GM20431 (cell line): ENCODE results near the gene IL15RA.
"Not testable (repeated sequence)": the region's sequence is repeated elsewhere in the genome, so short reads cannot be mapped to it uniquely, and the experiment has no call there.

Source experiments
- in situ Hi-C: fragments of 300-500 bp; cut with MseI, MboI; formaldehyde crosslinking; loops from one replicate; pipeline ENCODE4 v1.15.0; 2020; ENCODE audit warnings: low sequenced_read_pairs; ENCODE audit not compliant: unreplicated experiment

IL15RA gene

DNA sequence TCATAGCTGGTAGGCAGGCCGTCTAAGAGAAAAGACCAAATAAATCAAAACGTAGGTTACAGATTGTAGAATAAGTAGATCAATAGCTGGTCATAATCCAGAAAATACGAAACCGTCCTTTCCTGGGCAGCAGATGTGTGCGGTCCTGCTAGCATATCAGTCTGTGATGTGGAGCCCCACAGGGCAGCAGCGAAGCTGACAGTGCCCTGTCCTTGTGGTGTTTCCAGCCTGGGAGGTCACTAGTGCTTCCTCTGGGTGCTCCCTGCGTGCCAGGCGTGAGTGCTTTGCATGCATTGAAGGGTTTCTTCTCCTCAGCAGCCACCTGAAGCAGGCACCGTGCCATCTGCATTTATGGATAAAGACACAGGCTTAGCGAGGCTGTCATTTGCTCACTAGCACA lies 41.7 kb downstream of the IL15RA start:
- in situ Hi-C loops: no loop called here

DNA sequence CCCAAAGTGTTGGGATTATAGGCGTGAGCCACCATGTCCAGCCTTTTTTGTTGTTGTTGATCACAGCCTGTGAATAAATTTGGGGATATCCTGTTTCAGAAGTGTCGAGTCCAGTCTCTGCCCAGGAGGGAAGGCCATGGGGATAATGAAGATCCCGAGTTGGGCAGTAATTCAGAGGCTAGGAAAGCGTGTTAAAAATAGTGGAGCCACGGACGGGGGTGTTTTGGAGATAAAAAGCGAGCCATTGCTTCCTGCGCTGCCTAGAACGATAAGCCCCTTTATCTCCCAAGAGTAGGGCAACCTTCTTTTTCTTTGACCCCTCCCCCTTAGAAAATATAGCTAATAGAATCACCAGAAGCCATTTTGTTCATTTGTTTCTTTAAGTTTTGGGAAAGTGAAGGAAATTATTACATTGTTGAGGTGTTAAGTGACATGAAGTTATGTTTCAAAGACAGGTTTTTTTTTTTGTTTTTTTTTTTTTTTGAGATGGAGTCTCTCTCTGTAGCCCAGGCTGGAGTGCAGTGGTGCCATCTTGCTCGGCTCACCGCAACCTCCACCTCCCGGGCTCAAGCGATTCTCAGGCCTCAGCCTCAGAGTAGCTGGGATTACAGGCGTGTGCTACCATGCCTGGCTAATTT lies 43.3 kb downstream of the IL15RA start:
- in situ Hi-C loops: no loop called here

DNA sequence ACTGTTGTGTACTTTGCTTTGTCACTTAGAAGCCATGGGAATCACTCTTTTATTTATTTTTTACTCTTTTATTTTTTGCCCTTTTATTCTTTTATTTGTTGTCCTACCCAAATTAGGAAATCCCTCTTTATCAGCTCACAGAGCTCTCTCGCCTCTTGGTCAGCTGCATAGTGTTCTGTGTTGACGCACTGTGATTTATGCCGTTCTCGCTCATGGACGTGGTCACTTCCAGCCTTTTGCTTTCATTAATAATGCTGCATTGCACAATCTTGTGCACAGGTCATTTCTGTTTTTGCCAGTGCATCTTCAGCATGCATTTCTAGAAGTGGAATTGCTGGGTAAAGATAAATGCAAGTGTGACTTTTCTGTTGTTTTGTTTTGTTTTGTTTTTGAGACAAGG lies 45.0 kb downstream of the IL15RA start:
- in situ Hi-C loops: no loop called here

DNA sequence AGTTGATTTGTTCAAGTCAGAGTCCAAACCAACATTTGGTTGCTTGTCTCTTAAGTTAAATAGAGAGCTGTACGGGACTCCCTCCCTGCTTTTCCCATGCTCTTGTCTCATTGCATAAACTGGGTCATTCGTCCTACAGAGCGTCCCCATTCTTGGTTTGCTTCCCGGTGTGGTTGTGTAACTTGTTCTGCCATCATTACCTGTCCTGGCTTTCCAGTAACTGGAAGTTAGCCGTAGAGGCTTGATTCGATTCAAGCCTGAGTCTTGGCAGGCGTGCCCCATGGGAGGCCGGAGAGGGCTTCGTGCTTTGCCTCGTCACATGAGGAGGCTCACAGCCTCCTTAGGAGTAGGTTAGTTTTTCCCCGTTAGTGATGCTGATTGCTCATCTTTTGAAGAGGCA lies 47.1 kb downstream of the IL15RA start:
- in situ Hi-C loops: no loop called here

DNA sequence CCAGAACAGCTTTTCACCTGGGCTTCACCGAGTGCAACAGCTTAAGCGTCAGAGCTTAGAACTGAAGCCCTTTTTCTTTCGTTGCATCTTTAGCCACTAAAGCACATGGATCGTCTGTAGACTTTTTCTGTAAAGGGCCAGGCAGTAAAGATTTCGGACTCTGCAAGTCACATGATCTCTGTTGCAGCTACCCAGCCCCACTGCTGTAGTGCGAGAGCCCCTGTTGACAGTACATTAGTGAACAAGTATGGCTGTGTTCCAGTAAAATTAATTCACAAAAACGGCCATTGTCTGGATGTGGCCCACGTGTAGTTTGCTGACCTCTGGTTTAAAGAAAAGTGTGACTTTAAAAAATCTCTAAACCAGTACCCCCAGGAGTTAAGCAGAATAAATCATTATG lies 47.9 kb downstream of the IL15RA start:
- in situ Hi-C loops: no loop called here

DNA sequence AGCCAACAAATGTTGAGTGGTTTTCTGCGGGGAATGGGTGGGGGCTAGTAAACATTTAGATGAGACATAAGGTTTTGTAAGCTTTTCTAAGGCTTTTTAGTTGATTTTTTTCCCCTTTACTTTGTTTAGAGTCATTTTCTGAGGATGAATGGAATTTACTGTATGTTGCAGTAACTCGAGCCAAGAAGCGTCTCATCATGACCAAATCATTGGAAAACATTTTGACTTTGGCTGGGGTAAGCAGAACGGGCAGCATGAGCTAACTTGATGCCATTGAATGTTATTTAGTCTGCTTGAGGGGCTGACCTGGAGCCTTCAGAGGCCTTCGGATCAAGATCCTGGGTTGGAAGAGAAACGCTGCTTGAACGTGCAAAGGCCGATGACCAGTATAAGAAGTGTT lies 50.0 kb downstream of the IL15RA start:
- in situ Hi-C loops: no loop called here

DNA sequence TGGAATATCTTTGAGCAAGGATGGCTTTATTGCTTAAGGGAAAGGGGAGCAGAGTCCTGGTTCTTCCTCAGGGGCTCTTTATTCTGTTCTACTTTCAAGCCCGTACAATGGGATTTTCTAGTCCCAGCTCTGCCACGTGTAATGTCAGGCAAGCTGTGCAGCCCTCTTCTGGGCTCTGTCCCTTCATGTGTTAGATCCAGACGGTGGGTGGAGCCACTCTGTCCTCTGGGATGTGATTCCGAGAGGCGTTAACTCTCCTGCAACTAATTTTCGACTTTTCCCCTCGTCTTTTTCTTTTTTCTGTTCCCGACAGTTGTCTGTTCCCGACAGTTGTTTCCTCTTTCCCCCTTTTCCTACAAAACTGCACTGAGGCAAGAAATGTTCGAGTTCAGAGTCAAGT lies 52.5 kb downstream of the IL15RA start:
- in situ Hi-C loops: no loop called here

DNA sequence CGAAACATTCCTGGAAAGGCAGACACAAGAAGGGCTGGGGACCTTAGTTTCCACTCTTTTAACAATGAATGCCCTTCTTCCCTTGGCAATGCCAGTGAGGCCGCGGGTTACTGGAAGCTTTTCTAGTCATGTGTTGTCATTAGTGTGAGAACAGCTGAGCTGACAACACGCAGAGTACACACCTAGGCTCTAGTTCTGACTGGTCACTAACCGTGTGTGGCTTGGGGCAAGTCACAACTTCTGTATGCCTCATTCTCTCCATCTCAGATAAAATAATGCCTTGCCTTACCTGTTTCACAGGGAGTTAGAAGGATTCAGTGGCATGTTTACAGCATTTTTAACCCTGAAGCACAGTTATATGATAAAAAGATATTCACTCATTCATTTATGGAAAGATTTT lies 55.6 kb downstream of the IL15RA start:
- in situ Hi-C loops: no loop called here

DNA sequence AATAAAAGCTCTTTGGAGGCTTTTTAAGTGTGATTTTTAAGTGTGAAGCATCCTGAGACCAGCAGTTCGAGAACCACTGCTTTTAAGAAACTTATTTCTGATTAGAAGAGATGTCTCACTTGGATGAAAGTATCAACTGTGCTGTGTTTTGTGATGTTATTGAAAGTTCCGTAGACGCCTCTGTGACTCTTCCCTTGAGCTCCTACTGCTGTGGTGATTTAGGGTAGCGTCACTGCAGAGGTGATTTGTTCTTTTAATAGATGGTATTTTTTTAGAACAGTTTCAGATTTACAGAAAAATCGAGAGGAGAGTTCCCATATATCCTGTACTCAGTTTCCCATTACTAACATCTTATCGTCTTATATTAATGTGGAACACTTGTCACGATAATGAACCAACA lies 57.8 kb downstream of the IL15RA start:
- in situ Hi-C loops: no loop called here

DNA sequence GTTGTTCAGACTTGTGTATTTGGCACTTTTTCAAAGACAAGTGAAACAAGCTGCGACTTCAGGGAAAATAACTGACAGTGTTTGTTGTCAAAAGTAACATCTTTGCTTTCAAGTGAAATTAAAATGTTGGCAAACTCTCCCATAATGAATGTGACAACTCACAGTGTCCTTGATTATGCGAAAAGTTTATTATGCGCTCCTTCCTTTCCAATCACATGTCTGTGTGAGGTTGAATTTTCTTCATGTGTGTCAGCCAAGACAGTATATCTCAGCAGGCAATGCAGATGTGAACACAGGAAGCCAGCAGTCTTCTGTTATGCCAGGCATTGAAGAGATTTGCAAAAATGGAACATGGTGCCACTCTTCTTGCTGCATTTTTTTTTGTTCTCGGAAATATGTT lies 58.6 kb downstream of the IL15RA start:
- in situ Hi-C loops: no loop called here

DNA sequence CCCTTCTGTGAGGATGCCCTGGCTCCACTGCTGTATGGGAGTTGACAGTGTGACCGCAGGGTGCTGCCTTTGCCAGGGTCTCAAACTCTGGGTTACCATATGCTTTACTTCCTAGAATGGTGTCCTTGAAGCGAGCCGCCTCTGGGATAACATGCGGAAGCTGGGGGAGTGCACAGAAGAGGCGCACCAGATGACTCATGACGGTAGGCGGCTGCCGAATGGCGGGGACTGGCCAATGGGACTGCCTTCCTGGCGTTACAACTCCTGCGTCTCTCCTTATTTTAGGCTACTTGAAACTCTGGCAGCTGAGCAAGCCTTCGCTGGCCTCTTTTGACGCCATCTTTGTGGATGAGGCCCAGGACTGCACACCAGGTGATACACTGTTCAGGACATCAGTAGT lies 60.0 kb downstream of the IL15RA start:
- in situ Hi-C loops: no loop called here

DNA sequence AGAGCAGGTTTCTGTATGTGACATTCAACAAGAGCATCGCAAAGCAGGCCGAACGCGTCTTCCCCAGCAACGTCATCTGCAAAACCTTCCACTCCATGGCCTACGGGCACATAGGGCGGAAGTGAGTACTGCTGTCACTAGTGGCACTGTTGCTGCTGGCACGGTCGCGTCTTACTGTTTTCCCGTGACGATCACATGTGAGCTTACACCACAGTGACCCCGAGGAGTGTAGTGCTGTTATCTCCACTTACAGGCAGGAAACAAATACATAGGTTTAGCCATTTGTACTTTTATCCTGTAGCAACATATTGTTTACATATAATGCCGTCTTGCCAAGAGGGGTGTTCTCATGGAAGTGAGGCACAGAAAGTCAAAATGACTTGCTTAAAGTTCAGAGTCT lies 61.9 kb downstream of the IL15RA start:
- in situ Hi-C loops: no loop called here

DNA sequence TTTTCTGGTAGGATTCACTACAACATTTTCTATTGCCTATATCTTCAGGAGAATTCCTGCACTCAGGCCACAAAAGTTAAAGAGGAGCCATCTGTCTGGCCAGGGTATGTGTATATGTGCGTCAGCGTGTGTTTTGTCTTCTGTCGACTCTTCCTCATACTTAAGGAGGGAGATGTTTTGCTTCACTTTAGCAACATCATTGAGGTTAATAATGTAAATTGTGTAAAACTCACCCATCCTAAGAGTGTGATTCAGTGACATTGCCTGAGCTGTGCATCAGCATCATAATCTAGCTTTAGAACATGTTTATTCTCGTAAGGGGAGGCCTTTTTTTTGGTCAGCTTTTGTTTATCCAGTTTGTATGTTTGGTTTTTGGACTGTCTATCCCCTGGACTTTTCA lies 63.6 kb downstream of the IL15RA start:
- in situ Hi-C loops: no loop called here

DNA sequence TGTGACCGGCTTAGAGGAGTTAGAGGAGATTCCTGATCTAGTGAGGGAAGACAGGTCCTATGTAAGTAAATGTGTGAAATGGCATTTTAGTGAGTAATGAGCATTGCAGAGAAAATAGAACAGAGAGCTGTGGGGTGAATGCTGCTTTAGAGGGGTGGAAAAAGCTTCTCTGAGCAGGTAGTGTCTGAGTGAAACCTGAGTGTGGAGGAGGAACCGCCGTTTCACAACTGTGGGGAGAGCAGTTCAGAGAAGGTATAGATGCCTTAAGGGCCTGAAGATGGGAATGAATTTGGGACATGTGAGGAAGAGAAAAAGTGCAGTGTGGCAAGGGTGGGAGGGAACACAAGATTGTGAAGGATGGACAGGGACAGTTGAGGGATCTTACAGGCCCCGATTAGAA lies 65.7 kb downstream of the IL15RA start:
- in situ Hi-C loops: no loop called here

DNA sequence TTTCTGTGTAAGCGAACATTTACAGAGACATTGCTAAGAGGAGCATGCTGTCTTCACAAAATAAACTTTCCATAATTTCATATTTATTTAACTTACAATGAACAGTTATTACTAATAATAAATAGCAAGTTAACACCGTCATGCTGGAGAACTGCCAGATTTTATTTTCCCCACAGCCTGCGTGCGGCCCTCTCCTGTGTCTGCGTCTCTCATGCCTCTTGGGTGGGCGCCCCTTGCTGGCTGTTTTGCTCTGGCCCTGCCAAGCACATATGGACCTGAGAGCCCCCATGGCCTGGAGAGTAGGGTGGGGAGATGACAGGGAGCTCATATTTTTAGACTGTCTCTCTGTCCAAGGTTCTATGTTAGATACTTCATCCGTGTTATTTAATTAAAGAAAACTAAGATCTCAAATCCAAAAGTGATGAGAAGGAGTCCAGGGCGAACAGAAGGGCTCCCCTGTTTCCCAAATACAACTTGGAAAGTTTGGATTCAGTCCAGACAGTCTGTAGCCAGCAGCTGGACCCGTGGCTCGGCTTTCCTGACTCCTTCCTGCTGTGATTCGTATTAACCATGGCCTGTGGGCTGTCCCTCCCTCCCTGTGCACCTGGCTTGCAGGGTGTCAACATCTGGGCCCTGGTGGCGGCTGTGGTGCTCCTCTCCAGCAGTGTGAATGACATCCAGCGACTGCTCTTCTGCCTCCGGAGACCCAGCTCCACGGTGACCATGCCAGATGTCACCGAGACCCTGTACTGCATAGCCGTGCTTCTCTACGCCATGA lies 66.8 kb downstream of the IL15RA start:
- in situ Hi-C loops: no loop called here

DNA sequence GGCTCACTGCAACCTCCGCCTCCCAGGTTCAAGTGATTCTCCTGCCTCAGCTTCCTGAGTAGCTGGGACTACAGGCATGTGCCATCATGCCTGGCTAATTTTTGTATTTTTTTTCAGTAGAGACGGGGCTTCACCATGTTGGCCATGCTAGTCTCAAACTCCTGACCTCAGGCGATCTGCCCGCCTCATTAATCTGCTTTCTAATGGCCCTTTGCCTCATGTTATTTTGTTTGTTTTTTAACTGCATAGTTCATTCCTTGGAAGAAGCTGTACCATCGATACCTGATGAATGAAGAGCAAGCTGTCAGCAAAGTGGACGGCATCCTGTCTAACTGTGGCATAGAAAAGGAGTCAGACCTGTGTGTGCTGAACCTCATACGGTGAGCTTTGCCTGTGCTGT lies 68.7 kb downstream of the IL15RA start:
- in situ Hi-C loops: not testable (repeated sequence)

DNA sequence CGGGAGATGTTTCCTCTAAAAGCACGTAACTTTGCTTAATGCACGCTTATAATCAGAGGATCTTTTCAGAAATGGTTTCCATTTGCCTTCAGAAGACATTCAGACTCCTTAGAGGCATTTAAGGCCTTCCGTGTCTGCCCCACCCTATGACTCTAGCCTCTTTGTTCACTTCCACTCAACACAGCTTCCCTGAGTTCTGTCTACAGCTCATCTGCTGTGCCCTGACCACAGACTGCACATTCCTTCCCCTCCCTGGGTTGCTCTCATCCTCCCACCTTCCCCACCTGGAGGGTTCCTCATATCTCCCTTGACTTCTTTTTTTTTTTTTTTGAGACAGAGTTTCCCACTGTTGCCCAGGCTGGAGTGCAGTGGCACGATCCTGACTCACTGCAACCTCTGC lies 70.7 kb downstream of the IL15RA start:
- in situ Hi-C loops: no loop called here

DNA sequence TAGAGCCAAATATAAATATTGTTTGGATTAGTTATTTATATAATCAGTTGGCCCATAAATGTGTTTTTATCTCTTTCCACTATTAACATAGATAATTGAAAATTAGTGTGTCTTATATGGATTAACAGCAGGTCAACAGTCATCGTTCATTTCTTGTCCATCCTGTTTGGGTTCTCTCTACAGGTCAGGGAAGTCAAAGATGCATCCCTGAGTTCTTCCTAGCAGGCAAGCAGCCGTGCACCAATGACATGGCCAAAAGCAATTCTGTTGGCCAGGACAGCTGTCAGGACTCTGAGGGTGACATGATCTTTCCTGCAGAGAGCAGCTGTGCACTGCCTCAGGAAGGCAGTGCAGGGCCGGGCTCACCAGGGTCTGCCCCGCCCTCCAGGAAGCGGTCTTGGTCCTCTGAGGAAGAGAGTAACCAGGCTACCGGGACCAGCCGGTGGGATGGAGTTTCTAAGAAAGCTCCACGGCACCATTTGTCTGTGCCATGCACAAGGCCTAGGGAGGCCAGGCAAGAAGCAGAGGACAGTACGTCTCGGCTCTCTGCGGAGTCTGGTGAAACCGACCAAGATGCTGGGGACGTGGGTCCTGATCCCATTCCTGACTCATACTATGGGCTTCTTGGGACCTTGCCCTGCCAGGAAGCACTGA lies 71.4 kb downstream of the IL15RA start:
- in situ Hi-C loops: no loop called here

DNA sequence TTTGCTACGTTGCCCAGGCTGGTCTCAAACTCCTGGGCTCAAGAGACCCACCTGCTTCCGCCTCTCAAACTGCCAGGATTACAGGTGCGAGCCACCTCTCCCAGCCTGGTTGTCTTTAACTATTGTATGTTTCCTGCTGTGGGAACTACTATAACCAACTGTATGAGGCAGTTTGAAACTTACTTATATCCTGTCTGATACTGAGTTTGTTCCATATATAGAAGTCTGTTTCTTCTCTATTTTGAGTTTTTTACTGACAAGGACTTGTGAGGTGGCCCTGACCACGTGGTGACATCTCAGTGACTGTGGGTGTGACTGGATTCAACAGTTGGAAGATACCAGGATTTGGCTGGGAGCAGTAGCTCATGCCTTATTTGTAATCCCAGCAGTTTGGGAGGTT lies 73.1 kb downstream of the IL15RA start:
- in situ Hi-C loops: no loop called here

DNA sequence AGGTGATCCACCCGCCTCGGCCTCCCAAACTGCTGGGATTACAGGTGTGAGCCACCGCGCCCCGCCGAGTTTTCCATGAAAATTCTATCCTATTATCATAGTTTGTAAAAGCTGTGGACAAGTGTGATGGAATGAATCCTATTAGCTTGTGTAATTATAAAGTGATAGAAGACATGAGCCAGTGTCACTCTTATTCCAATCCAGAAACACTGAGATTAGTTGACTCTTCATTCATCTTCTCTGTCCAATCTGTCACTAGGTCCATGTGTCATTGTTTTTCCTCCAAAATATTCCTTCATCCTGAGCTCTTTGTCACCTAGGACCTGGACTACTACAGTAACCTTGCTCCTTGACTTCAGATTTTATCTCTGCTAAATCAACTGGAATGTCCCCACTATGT lies 73.8 kb downstream of the IL15RA start:
- in situ Hi-C loops: no loop called here

DNA sequence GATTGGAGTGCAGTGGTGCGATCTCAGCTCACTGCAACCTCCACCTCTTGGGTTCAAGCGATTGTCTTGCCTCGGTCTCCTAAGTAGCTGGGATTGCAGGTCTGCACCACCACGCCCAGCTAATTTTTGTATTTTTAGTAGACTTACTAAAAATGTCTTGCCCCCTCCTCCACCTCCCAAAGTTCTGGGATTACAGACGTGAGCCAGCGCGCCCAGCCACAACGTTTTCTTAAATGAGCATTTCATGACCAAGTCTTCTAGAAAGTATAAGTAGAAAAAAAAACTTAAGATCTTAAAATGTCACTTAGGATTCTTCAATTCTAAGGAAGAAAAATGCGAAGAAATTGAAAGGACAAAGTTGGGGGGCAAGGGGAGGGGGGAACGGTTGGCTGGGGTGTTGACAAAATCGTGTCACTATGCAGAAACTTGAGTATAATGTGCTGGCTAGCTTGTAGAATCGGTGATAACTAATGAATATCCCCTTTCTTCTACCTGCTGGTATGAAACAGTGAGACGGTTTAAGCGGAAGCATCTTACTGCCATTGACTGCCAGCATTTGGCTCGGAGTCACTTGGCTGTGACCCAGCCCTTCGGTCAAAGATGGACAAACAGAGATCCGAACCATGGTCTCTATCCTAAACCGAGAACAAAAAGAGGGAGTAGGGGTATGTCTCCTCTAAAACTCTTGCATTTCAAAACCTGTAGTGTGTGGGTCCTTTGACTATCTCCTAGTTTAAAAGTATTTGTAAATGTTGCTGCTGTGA lies 74.7 kb downstream of the IL15RA start:
- in situ Hi-C loops: no loop called here
